Measurements from ENCODE around the gene CCDC38. TPM values are rescaled to one million over a fixed set of nuclear protein-coding genes. Genes with fewer than 3 reads are reported as not detected.
"Not testable (repeated sequence)": the region's sequence is repeated elsewhere in the genome, so short reads cannot be mapped to it uniquely, and the experiment has no call there.

Gene CCDC38
- total RNA-seq, 1 donor from 2014 or later, result 0.32 TPM

DNA sequence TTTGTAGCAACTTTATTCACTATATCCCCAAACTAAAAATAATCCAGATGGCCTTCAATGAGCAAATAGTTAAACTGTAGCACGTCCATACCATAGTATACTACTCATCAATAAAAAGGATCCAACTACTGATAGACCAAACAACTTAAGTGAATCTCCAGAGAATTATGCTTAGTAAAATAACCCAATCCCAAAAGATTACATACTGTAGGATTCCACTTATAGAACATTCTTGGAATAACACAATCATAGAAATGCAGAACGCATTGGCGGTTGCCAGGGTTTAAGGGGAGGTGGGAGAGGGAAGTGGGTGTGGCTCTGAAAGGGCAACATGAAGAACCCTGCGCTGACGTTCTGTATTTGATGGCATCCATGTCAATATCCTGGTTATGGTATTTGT is 55.1 kb downstream of the CCDC38 start:
- intact Hi-C loops (cut with micrococcal nuclease), result no loop called here

DNA sequence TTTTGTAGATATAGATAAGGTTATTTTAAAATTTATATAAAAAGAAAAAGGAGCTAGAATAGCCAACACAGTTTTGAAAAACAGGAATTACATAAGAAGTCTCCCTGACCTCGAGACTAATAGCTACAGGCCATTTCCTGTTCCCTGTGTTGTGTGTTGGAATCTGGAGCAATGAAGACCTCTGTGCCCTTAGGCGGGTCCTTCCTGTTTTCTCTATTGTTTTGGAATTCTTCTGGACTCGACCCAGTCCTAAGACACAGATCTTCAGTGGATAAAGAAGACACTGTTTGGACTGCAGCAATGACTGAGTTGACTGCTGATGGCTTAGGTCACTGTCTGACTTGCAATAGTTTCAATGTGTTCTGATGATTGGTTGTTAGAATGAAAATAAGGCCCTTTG is 57.4 kb downstream of the CCDC38 start:
- intact Hi-C loops (cut with micrococcal nuclease), result no loop called here

DNA sequence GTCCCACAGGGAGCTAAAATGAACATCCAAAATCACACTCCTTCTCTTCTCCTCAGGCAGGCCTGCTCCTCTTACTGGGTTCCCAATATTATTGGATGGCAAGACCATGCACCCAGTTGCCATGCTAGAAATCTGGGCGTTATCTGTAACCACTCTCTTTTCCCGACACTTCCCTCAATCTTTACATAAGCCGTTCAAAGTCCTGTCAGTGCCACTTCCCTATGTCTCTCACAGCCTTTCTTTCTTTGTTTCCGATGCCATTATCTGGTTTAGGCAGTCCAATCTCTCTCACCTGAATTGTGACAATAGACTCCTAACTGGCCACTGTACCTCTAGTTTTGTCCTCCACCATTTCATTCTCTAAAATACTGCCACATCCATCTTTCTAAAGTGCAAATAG is 59.5 kb downstream of the CCDC38 start:
- intact Hi-C loops (cut with micrococcal nuclease), result no loop called here

DNA sequence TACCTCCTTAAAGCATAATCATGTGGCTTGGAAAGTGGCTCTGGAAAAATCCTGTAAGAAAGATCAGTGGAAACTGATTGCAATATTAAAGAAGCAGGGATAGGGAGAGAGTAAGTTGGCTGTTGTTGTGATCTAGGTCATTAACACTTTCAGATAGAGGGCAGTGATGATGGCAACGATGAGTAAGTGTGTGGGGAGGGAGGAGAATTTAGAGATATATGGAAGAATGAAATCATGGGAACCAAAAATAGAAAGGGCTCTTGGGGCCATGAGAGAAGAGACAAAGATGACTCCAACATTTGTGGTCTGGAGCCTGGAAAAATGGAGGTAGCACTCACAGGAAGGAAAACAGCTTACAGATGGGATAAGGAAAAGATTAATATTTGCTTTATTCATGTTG is 60.3 kb downstream of the CCDC38 start:
- intact Hi-C loops (cut with micrococcal nuclease), result no loop called here

DNA sequence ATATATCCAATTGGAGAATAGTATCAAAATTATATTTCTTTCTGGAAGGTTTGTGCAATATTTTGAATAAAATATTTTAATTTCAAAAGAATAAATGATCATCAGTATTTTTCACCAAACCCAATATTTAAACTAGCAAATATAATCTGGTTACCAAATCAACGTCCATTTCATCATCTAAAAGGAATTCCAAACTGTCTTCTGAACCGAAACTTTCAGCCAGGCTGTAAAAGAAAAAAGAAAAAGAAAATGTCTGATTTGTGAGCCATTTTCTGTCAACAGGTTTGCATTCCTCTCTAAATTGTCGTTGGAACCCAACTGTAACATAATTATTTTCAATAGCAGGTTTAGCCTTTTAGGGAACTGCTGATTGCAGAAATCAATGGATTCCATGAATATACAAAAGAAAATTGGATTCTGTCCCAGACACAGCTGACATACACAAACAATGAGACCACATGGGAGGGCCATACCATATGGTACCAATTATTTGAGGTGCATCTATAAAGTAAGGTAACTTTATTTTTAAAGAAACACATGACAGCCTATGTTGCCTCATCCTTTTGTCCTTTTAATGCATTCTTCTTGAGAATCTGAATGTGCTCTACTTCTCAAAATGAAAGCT is 61.0 kb downstream of the CCDC38 start:
- intact Hi-C loops (cut with micrococcal nuclease), result no loop called here

DNA sequence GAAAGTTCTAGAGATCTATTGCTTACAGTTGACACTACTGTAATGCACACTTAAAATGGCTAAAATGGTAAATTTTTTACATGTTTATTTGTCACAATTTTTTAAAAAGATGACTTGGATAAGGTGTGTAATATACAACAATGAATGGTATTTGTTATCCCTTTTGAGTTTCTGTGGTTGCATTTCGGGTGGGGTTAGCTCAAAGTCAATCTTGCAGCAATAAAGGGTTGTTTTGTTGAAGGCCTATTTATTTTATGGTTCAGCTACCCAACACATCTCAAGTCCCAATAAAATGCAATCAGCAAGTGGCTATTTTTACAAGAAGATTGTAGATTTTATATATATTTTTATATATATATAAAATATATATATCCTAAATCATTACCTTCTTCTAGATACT is 61.5 kb downstream of the CCDC38 start:
- intact Hi-C loops (cut with micrococcal nuclease), result no loop called here

DNA sequence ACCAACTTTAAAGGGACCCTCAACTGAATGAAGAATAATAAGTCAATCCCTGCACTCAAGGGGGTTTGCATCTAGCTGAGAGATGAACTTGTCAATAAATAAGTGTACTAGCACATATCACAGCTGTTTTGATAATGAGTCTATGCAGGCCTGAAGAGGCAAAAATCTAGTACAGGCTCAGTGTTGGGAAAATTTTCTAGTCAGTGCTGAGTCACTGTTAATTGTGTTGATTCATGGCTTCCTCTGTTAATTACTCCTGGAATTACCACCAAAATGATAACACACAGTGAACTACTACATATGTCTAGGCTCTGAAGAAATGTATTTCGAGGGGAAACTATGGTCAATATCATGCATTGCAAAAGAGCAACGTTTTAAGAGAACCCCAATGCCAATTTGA is 64.8 kb downstream of the CCDC38 start:
- intact Hi-C loops (cut with micrococcal nuclease), result no loop called here

DNA sequence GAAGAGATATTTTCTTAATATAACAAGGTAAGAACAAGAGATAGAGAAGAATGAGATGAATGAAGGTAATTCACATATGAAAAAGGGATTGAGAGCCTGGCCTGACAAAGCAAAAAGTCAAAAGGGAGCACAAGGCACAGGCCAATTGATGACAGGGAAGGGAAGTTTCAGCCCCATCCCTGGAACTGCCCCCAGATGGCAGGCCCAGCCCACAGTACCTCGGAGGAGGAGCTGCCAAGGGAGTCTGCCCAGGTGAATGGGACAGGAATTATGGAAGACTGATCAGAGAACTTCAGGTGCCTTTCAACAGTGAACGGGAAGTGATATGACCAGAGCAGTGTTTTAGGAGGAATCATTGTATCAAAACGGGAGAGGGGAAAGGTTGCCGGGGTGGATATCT is 68.0 kb downstream of the CCDC38 start:
- intact Hi-C loops (cut with micrococcal nuclease), result no loop called here

DNA sequence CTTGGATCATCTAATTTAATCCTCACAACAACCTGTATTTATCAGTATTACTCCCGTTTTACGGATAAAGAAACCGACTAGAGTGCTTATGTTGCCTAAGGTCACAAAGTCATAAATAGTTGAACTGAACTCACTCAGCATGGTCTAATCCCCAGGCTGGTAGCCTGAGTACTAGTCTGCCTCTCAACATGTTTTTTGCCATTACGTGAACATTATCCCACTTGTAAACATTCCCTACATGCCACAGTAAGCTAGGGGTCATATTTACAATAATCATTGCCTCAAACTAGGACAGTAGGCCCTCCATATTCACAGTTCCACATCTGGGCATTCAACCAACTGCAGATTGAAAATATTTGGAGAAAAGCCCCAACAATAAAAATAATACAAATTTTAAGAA is 71.5 kb downstream of the CCDC38 start:
- intact Hi-C loops (cut with micrococcal nuclease), result no loop called here

DNA sequence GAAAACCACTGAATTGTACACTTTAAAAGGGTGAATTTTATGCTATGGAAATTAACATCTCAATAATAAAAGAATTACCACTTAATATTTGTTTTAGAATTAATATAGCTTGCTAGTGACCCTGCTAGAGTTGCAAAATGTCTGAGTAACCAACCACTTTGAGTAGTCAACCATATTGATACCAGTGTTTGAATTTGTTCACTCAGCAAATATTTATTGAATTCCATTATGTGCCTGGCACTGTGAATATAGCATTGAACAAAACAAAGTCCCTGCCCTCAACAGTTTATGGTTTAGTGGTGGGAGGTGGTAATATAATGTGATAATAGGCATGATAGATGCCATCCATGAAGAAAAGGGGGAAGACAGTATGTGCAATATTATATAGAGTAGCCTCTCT is 79.1 kb downstream of the CCDC38 start:
- intact Hi-C loops (cut with micrococcal nuclease), result no loop called here

DNA sequence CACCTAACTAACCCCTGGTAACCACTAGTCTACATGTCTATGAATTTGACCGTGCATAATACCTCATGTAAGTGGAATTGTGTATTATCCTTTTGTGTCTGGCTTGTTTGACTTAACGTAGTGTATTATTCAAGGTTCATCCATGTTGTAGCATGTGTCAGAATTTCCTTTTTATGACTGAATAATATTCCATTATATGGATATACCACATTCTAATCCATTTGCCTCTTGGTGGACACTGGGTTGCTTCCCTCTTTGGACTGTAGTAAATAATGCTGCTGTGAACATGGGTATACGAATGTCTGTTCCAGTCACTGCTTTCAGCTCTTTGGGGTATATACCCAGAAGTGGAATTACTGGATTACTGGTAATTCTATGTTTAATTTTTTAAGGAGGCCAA is 80.4 kb downstream of the CCDC38 start:
- intact Hi-C loops (cut with micrococcal nuclease), result no loop called here

DNA sequence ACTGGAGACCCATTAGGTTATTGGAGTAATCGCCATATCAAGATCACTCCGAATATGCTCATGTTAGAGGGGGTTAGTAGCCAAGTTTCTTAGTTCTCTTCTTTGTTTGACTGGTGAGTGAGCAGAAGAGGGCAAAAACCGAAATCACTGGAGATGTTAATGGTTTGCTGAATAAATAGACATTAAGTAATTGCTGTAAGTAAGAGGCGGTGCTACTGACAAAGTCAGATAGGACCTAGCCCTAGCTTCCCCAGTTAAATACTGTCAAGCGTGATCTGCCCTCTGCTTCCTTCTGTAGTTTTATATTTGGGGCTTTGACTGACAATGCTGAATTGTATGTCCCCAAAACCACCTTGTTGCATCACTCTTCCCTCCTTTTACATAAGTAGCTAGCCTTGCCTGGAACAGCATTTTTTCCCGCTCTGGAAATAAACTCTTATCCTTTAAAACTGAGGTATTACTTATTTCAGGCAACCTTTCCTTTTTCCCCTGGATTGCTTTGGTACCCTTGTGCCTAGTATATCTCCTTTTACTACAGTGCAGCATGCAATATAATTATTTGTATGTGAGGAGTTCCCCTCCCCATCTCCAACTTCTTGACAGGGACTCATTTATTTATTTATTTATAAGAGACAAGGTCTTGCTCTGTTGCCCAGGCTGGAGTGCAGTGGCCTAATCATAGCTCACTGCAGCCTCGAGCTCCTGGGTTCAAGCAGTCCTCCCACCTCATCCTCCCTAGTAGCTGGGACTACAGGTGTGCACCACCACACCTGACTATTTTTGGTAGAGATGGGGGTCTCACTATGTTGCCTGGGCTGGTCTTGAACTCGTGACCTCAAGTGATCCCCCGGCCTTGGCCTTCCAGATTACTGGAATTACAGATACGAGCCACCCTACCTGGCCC is 82.2 kb downstream of the CCDC38 start:
- intact Hi-C loops (cut with micrococcal nuclease), result loop anchor here (1.0 to 10.0 kb wide), 16 partner anchors 59 to 1401 kb away; partner anchors contain the start of genes AMDHD1, CCDC38, CDK17 and CEP83

DNA sequence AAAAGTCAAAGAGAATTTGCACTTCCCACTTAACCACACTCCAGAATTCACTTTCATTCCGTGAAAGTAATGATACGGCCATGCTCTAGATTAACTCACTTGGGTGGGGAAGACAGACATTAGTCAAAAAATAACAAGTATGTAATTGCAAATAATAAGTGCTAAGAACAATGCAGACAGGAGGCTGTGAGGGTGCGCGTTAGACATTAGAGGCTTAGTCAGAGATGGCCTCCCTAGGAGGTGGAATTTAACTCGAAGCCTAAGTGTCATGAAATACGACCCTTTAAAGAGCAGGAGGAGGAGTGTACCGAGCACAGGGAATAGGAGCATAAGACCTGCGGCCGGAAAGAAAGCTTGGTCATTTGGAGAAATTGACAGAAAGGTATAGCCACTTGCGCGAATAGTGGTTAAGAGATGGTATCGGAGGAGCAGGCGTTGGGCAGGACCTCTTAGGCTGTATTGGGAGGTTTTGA is 83.0 kb downstream of the CCDC38 start:
- intact Hi-C loops (cut with micrococcal nuclease), result loop anchor here (1.0 to 10.0 kb wide), 16 partner anchors 59 to 1401 kb away; partner anchors contain the start of genes AMDHD1, CCDC38, CDK17 and CEP83

DNA sequence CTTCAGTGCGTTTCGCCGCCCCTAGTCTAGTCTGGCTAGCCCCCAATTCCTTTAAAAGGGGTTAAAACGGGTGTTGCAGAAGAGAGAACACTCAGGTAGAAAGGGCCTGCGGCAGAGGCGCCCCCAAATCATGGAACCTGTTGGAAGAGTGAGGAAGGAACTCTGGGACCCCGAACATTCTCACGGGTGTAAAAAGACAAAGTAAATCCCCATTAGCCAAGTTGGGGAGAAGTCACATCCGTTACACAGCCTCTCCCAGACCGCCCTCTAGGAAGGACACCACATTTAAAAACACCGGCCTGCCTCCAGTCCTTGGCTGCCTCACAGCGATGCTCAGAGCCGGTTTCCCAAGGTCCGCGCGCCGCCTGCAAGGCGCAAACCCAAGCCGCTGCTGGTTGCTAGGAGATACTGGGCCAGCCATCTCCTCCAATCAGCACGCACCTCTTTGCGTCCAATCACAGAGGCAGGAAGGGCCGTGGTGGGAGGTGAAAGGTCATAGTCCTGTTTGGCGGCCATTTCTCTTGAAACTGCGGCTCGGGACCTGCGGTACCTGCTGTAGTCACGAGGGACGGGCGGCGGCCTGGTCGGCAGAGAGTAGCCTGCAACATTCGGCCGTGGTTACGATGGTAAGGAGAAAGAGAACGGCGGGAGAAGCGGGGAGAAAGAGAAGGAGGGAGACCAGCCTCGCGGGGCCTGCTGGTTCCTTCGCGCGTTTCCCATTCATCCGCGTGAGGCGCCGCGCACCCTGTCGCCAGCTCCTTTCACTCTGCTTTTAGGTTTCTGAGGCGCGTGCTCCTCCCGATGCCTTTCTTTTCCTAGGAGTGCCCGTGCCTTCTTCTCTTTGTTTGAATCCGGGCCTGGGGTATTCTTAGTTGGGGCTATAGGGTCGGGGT is 83.7 kb downstream of the CCDC38 start, which contains the start of gene SNRPF:
Gene SNRPF, plus strand, starts transcription at position 502 of the 893 bp plus-strand sequence. Its CDS starts 122 bp downstream, at position 624.
- intact Hi-C loops (cut with micrococcal nuclease), result loop anchor here (1.0 to 10.0 kb wide), 21 partner anchors 60 to 1400 kb away; partner anchors contain the start of genes AMDHD1, CCDC38, CDK17 and CEP83

DNA sequence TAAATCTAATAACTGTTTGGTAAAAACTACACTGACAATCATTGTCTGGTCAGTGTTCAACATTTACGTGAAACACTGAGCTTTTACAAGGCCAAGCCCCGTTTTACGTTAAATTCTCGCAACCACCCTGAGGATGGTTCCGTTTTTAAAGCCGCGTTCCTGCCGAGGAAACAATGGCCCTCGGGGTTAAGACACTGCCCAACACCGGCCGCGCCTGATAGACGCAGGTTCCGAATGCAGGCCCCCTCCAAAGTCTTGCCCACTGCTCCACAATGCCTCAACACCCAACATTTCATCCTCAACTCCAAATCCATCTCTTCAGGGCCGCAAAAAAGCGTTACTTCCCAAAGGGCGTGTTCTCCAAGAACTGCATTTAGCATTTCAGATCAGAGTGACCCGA is 84.6 kb downstream of the CCDC38 start:
- intact Hi-C loops (cut with micrococcal nuclease), result loop anchor here (1.0 to 10.0 kb wide), 18 partner anchors 61 to 1399 kb away; partner anchors contain the start of genes AMDHD1, CCDC38, CDK17 and CEP83

DNA sequence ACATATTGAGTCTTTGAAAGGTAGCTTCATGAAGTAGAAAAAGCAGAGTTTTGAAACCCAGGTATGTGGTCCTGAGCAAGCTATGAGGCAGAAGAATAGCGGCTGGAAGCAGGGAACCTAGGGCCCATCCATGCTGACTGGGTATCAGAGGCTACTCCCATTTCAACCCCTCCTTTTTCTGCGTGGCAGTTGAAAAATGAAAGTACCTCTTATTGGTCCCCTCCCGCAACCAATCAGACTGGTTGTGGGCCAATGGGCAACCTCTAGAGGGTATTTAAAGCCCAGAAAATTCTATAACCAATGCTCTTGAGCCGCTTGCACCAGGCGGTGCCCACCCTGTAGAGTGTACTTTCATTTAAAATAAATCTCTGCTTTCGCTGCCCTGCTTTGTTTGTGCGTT is 85.3 kb downstream of the CCDC38 start:
- intact Hi-C loops (cut with micrococcal nuclease), result loop anchor here (5.0 to 10.0 kb wide), 3 partner anchors 488 to 740 kb away; no protein-coding TSS in a partner anchor

DNA sequence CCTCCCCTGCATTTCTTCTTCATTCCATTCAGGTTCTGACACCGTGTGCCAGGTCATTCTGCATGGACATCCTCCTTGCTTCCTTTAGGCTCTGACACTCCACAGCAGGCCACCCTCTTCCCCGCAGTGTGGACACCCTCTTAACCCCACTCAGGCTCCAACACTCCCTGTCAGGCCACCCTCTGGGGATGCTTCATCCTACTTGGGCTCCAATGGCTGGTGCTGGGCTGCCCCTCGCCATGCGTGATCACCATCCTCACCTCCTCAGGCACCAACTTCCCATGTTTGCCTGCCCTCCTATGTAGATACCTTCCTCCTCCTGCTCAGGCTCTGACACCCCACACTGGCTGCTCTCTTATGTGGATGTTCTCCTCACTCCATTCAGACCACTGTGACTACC is 90.3 kb downstream of the CCDC38 start:
- intact Hi-C loops (cut with micrococcal nuclease), result loop anchor here (10.0 kb wide), 1 partner anchor 493 kb away; no protein-coding TSS in a partner anchor

DNA sequence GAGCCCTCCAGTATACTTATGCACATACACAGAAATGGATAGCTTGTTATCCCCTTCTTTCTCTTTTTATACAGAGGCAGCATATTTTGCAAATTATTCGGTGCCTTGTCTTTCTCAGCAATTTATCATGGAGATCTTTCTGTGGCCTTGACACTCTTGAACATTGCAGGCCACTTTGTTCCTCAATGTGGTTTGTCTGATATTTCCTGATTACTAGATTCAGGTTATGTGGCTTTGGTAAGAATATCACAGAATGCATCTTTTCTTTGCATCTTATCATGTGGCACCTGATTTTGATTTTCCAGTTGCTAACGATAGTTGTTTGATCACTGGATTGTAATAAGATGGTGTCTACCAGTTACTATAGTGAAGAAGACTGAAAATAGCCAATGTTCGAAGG is 90.8 kb downstream of the CCDC38 start:
- intact Hi-C loops (cut with micrococcal nuclease), result loop anchor here (10.0 kb wide), 1 partner anchor 493 kb away; no protein-coding TSS in a partner anchor

DNA sequence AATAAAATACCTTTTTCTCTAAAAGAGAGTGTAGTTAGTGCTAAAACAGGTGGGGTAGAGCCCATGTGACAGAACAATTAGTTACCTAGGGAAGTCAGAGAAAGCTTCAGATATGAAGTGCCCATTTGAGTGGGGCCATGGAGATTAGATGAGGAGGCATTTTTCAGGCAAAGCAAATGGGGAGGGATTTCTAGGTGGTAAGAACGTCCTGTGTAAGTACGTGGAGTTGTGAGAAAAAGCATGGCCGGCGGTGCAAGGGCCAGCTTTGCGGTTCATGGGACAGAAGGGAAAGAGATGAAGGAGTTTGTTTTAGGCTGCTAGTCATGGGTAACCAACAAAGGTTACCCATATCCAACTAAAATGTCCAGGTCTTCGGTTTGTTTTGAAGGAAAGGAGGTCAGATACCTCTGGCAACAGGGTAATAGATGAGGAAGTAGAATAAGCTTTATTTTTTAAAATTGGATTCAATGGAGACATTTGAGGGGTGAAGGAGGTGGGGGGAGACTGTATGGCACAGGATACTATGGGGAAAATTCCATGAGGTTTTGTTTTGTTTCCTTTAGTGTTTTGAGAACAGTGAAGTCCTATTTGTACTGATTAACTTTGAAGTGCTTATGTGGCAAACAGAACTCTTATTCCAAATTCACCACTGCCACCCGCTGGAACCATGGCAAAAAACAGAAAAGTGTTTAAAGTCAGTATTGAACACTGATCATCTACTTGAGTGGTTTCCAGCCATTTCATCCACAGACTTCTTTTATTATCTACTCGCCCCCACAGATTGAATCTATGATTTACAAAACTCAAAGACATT is 93.6 kb downstream of the CCDC38 start:
- intact Hi-C loops (cut with micrococcal nuclease), result no loop called here

DNA sequence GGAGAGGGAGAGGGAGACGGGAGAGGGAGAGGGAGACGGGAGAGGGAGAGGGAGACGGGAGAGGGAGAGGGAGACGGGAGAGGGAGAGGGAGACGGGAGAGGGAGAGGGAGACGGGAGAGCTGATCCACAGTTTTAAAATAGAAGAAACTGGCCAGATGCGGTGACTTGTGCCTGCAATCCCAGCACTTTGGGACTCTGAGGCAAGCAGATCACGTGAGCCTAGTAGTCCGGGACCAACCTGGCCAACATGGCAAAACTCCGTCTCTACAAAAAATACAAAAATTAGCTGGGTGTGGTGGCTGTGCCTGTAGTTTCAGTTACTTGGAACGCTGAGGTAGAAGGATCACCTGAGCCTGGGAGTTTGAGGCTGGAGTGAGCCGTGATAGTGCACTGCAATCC is 100.0 kb downstream of the CCDC38 start:
- intact Hi-C loops (cut with micrococcal nuclease), result not testable (repeated sequence)
